GM12878 (cell line): ENCODE data around the gene KRT34.

Experiments
- CREB1 ChIP-seq: IDR thresholded peaks from 2 replicates; pipeline ENCODE4 v1.6.1; 2012; ENCODE audit warnings: low read depth, mild to moderate bottlenecking, inconsistent platforms
- CTCF ChIP-seq, 3 experiments: IDR thresholded peaks in 2 of 3; conservative IDR thresholded peaks in 1 of 3; 2 replicates each; pipeline ENCODE4 v1.5.1; 2011; ENCODE audit warnings: low read depth in 3 of 3, low read length in 3 of 3, mild to moderate bottlenecking in 3 of 3, control low read depth in 2 of 3, moderate library complexity in 2 of 3, inconsistent platforms in 1 of 3, mixed read lengths in 1 of 3; ENCODE audit not compliant: control insufficient read depth in 2 of 3, insufficient read depth in 1 of 3; ENCODE audit errors: extremely low read depth in 1 of 3
- GABPA ChIP-seq: IDR thresholded peaks from 2 replicates; pipeline ENCODE4 v1.6.1; 2014; ENCODE audit warnings: antibody characterized with exemption, low read depth, mild to moderate bottlenecking, inconsistent platforms
- KAT2A ChIP-seq: conservative IDR thresholded peaks from 2 replicates; pipeline ENCODE4 v1.6.1; 2011; ENCODE audit warnings: low read depth, low read length; ENCODE audit not compliant: control insufficient read depth
- MYC ChIP-seq: IDR thresholded peaks from 2 replicates; pipeline ENCODE4 v1.6.1; 2011; ENCODE audit warnings: mild to moderate bottlenecking, low read length, moderate library complexity, inconsistent platforms; ENCODE audit not compliant: insufficient read depth, insufficient replicate concordance, insufficient read length, severe bottlenecking
- NR2C2 ChIP-seq: IDR thresholded peaks from 2 replicates; pipeline ENCODE4 v1.6.1; 2011; ENCODE audit warnings: borderline replicate concordance, low read depth; ENCODE audit not compliant: control insufficient read depth, insufficient read length
- NRF1 ChIP-seq: conservative IDR thresholded peaks from 2 replicates; pipeline ENCODE4 v1.6.1; 2011; ENCODE audit warnings: mild to moderate bottlenecking, low read depth, low read length, improper control_type of control experiment
- POLR2A ChIP-seq: IDR thresholded peaks from 2 replicates; pipeline ENCODE4 v1.6.1; 2011; ENCODE audit warnings: low read depth, mild to moderate bottlenecking, low read length
- POLR2AphosphoS5 ChIP-seq: IDR thresholded peaks from 2 replicates; pipeline ENCODE4 v1.6.1; 2011; ENCODE audit warnings: mild to moderate bottlenecking, low read length, inconsistent platforms
- RFX5 ChIP-seq: IDR thresholded peaks from 2 replicates; pipeline ENCODE4 v1.6.1; 2011; ENCODE audit warnings: low read depth, low read length, improper control_type of control experiment
- SIN3A ChIP-seq: IDR thresholded peaks from 2 replicates; pipeline ENCODE4 v1.6.1; 2012; ENCODE audit warnings: low read depth, low read length, improper control_type of control experiment
- SRF ChIP-seq, 2 experiments: IDR thresholded peaks; 2 replicates each; pipeline ENCODE4 v1.6.1; 2011; ENCODE audit warnings: low read depth in 2 of 2, low read length in 2 of 2, mild to moderate bottlenecking in 1 of 2, moderate library complexity in 1 of 2
- TCF3 ChIP-seq: IDR thresholded peaks from 2 replicates; pipeline ENCODE4 v1.6.1; 2012; ENCODE audit warnings: low read depth, mild to moderate bottlenecking, low read length, borderline replicate concordance; ENCODE audit not compliant: insufficient read depth

- TF ChIP-seq POLR2AphosphoS5: no peak
- no peak for TF ChIP-seq CTCF (IDR thresholded peaks at IDR 0.05 in 2 of 3, conservative IDR thresholded peaks at IDR 0.05 in 1 of 3; ENCODE audit: control insufficient read depth in 2 of 3, extremely low read depth in 1 of 3, insufficient read depth in 1 of 3, low read depth in 3 of 3, low read length in 3 of 3)
- TF ChIP-seq POLR2A: no peak
- no peak for TF ChIP-seq NR2C2
- no peak for TF ChIP-seq TCF3
- no peak for TF ChIP-seq RFX5
- no peak for TF ChIP-seq GABPA
- TF ChIP-seq NRF1: no peak
- no peak for TF ChIP-seq CREB1
- TF ChIP-seq SIN3A: no peak
- no peak for TF ChIP-seq MYC
- no peak for TF ChIP-seq KAT2A
- TF ChIP-seq SRF (IDR thresholded peaks at IDR 0.05; ENCODE audit: low read depth in 2 of 2, low read length in 2 of 2): no peak
These were observed 53.9 kb downstream of the KRT34 start for GRCh38 chr17:41328207-41328606.
